Prostate gland (tissue), 2 donors: ENCODE data around the gene TOP1.

Source experiments
- CTCF ChIP-seq, 4 experiments: fragments of 200-600 bp in 2 of 4; fragments of 450-650 bp in 2 of 4; sonication (generic) in 2 of 4; IDR thresholded peaks; 1 replicate in 3 of 4; 2 replicates in 1 of 4; pipeline ENCODE4 v1.5.1; 2016 to 2019; ENCODE audit warnings: antibody characterized with exemption in 4 of 4, mild to moderate bottlenecking in 2 of 4, moderate library complexity in 2 of 4
- POLR2A ChIP-seq: fragments of 450-650 bp; IDR thresholded peaks from one replicate; pipeline ENCODE4 v1.6.1; 2016; ENCODE audit warnings: antibody characterized with exemption, mild to moderate bottlenecking
- POLR2AphosphoS5 ChIP-seq: sonication (generic); formaldehyde crosslinking; IDR thresholded peaks from one replicate; pipeline ENCODE4 v1.6.1; 2017; ENCODE audit warnings: antibody characterized with exemption

DNA sequence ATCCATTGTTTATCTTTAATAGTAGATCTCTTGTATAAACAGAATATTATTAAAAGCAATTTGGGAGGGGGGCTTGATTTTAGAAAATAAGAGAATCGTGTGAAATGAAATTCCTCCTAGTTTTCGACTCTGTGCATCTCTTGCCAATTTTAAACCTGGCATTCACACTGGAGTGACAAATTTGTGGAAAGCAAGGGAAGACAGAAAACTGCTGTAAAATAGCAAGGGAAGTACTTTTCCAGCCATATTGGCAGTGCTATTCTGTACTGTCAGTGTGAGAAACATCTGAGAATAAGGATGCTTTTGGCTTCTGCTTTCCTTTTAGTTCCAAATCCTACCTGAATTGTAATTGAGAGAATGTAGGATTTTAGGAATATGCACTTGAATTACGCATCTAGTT is 40.2 kb downstream of the TOP1 start:
- TF ChIP-seq CTCF (IDR thresholded peaks at IDR 0.05) (no peak), POLR2A (no peak), POLR2AphosphoS5 (no peak)
